Mesodermal cell (in vitro differentiated cells): ENCODE data around the gene INF2.

Source experiments
- H3K27ac ChIP-seq: 2 replicates; pipeline ENCODE4 v1.7.0; 2013; ENCODE audit warnings: mild to moderate bottlenecking, low read depth, low read length, moderate library complexity; ENCODE audit not compliant: severe bottlenecking
- H3K36me3 ChIP-seq: 2 replicates; pipeline ENCODE4 v1.7.1; 2013; ENCODE audit warnings: mild to moderate bottlenecking, low read length, moderate library complexity; ENCODE audit not compliant: control insufficient read depth, insufficient read depth
- H3K4me1 ChIP-seq: one replicate; pipeline ENCODE4 v1.7.1; 2013; ENCODE audit warnings: mild to moderate bottlenecking, low read length; ENCODE audit not compliant: insufficient read depth, control insufficient read depth, poor library complexity, severe bottlenecking
- H3K4me3 ChIP-seq: 2 replicates; pipeline ENCODE4 v1.7.0; 2013; ENCODE audit warnings: low read length, control low read depth, mild to moderate bottlenecking; ENCODE audit not compliant: insufficient read depth, poor library complexity, severe bottlenecking; ENCODE audit errors: extremely low read depth
- H3K9me3 ChIP-seq: 2 replicates; pipeline ENCODE4 v1.7.1; 2013; ENCODE audit warnings: mild to moderate bottlenecking, low read length, moderate library complexity; ENCODE audit not compliant: control insufficient read depth
- WGBS, 2 experiments: methylation state at CpG; one replicate each; pipeline ENCODE4 v1.1.5; 2013; ENCODE audit warnings: missing lambda C conversion rate in 2 of 2; ENCODE audit not compliant: insufficient coverage in 2 of 2; 5-methylcytosine and 5-hydroxymethylcytosine counted together

Gene INF2

DNA sequence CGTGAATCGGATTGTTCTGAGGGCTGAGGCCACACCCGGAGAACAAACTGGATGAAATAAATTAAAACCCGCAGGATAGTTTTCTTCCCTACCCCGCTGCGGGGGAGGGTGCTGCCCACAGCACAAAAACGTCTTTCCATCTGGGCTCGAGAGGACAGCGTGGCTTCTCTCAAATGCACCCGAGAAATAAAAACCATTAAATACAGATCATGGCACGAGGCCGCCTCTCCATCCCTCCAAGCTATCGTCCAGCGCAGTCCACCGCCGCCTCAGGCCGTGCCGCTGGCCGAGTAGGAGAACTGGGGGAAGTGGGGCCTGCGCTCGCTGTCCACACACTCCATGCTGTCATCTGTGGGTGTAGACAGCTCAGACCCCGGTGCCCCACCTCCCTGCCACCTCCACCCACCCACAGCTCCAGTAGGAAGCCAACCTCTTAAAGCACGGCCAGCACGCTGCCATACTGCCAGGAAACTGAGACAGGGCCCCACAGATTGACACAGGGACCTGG is 80.7 kb downstream of the INF2 start:
- peaks cover 49% of the 10 kb centered on the region for H3K36me3 ChIP-seq
- no peak overlapping the region for H3K4me3 ChIP-seq
- peaks cover 15% of the 10 kb centered on the region for H3K4me1 ChIP-seq
- H3K9me3 ChIP-seq, result no peaks in the 10 kb centered on the region
- no peak overlapping the region for H3K27ac ChIP-seq
- 94% methylated on average over 16 to 20 of the region's 24 CpGs for WGBS, 2 experiments

DNA sequence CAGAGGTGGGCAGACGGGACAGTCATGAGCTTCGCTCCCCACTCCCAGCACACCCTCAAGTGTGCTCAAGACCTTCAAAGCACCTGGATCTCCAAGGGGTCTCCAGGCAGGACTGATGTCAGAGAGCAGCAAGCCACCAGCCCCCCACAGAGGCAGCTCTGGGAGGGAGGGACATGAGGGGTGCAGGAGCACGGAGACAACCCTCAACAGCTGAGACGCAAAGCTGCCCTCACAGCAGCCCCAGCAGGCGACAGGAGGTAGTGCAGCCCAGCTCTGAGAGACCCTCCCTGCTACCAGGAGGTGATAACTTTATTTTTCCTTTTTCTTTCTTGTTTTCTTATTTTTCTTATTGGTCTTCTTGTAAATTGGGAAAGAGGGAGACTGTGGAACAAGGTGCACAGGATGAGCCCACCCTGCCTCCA is 81.4 kb downstream of the INF2 start:
- no peak overlapping the region for H3K27ac ChIP-seq
- WGBS, 2 experiments, result 86 to 93% methylated on average over 3 to 4 of the region's 5 CpGs
- no peak overlapping the region for H3K4me3 ChIP-seq

DNA sequence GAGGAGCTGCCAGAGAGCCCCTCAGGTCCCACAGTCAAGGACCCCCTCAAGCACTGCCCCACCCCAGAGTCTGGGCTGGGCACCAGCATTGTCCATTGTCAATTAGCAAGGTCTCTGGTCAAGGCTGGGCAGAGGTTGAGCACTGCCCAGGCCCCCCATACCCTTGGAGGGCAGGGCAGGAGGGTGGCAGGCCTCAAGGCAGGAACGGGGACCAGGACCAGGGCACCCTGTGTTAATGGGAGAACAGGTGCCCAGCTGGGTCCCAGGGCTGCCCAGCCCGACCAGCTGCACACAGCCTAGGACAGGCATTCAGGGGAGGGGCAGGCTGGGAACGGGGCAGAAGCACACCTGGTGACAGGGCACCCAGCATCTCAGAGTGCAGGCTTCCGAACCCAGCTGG is 82.0 kb downstream of the INF2 start:
- Histone ChIP-seq H3K27ac (no peak overlapping the region), H3K36me3 (peaks cover 59% of the 10 kb centered on the region), H3K4me1 (peaks cover 15% of the 10 kb centered on the region), H3K9me3 (no peaks in the 10 kb centered on the region), H3K4me3 (no peak overlapping the region)
- WGBS, 2 experiments, result 100% methylated on average over 4 of the region's 4 CpGs

More for the DNA sequence above, 81.4 kb downstream of the INF2 start:
- peaks cover 55% of the 10 kb centered on the region for H3K36me3 ChIP-seq
- H3K9me3 ChIP-seq, result no peaks in the 10 kb centered on the region
- H3K4me1 ChIP-seq, result peaks cover 15% of the 10 kb centered on the region
